GM18511 (cell line): ENCODE data around the gene ALPP.

ENCODE experiments used
- ATAC-seq: cut with Tn5 transposase; IDR thresholded peaks from one replicate; pipeline ENCODE4 v1.9.1; 2021; ENCODE audit warnings: mild to moderate bottlenecking, moderate library complexity; ENCODE audit not compliant: unreplicated experiment

ALPP gene

DNA sequence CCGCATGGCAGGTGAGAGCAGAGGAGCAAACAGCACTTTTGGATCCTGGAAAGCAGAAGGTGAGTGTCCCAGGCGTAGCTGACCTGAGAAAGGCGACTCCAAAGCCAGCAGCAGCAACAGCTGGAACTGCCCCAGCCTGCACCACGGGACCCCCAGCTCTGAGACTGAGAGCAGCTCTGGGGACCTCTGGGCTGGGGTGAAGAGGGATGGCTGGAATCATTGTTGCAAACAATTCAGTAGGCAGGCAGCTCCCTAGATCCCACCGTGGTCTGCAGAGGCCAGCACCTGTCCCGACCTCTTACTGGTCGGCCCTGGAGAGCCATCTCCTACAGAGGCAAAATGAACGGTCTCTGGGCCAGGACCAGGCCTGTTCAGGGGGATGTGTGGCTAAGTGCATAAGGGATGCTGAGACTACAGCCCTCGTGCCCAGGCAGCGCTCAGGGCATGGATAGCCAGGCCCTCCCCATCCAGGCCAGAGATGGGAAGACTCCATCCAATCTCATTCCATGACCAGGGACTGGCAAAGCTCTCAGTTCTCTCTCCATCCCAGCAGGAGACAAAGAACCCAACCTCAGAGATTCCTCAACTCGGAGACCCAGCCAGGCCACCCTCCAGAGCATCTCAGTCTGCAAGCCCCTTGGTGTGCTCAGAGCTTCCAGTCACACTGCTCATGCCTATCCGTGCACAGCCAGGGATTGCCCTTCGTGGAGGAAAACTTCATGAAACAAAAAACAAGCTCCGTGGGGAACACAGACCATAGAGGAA is 38.2 kb upstream of the ALPP start:
- no peak for ATAC-seq

DNA sequence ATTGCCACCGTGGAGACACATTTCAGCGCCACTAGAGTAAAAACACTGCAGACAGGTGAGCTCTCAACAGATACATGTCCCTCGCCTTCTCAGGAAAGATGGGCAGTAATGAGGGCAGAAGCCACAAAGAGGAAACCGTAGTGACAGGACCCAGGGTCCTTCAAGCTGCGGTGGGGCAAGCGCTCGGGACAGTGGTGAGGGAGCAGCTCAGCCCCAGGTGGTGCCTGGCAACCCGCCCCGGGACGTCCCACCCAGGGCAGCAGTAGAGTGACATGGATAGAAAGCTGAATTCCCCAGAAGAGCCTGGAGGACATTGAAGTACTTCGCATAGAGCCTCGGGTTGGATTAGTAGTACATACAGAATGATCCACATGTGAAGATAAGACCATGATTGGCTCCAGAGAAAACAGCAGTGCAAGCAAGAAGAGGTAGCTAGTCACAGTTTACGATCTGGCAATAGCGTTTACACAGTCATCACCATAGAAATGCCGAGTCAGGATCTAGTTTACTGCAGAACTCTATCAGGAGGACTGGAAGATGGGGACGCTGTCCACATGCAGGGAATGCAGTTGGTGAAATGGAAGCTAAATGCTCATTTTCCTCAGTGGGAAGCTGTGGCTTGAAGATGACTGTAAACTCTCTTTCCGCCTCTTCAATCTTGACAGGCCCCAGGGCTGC is 37.4 kb upstream of the ALPP start:
- no peak for ATAC-seq

DNA sequence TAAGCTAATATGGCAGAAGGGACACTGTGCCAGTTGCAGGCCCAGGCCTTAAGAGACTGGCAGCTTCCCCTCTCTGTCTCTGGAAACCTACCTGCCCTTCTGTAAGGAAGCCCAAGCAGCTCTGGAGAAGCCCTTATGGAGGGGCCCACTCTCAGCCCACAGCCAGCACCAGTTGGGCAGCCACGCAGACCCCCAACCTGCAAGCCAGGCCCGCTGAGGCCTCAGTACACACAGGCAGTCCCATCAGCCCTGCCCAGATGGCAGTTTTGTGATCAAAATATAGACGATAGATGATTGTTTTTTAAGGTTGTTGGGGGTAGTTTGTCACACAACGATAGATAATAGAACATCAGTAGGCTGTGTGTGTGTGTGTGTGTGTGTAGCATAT is 36.8 kb upstream of the ALPP start:
- ATAC-seq, result no peak

DNA sequence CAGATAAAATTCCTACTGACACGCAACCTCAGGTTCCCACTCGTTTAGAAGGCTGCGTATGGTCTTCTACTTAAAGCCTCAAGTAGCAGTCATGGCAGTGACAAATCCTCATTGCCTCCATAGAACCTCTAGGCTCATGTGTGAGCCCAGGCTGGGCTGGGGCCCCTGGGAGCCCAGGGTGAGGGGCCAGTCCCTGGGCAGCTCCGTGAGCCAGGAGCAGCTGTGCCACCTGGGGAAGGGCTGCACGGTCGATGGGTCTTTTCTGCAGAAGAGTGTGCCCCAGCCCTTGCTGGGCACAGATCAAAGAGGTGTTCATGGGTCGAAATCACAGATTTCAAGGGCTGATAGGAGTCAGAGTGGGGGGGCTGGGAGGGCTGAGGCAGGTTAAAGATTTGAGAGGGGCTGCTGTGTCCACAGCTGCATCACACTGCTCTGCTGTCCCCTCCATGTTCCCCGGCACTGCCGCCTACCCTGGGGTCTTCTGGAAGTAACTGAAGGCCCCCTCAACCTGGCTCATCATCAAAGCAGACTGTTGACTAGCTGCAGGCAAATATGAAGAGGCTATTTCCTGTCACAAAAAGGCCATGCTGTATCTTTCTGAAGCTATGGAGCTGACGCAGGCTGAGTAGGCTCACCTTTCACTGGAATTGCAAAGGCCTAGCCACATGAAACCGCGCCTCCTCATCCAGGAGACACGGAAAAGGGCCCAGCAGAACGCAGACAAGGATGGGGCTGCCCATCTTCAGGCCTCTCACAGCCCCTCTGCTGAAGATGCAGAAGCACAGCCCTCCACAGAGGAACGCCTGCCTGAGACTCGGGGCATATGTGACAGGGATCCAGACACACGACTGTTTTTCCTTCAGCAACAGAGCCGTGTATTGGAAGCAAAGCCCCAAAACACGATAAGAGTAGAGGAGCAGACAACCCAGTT is 35.7 kb upstream of the ALPP start:
- no peak for ATAC-seq

DNA sequence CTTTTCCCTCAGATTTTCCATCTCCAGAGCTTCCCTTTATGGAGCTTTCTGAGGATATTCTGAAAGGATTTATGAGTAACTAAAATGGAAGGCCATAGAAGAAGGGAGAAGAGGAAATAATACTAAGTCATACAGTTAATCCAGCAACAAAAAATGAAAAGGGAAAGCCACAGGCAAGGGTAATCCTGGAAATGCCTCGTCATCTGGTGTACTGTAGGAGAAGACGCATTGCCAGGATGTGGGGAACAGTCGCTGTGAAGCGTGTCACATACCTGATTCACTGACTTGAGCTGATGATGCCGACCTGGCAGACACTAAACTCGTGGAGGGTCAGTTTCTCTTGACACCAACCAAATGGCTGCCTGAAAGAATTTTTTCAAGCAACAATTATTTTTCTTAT is 34.7 kb upstream of the ALPP start:
- no peak for ATAC-seq

DNA sequence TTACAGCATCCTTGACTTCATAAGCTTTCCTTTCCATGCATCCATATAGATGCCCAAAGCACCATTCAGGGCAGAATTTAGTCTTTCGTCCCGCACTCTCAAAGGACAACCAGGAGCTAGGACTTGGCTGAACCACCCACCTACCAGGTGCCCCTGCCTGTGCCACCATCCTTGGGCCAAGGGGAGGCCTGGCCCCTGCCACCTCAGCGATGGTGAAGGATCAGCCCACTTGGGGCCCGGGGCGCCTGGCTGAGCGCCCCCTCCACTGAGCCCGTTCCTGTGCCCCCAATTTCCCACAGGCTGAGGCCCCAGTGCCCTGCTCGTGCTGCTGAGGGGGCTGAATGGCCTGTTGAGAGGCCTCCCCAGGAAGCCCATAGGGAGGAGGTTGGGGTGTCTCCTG is 33.3 kb upstream of the ALPP start:
- ATAC-seq, result no peak

DNA sequence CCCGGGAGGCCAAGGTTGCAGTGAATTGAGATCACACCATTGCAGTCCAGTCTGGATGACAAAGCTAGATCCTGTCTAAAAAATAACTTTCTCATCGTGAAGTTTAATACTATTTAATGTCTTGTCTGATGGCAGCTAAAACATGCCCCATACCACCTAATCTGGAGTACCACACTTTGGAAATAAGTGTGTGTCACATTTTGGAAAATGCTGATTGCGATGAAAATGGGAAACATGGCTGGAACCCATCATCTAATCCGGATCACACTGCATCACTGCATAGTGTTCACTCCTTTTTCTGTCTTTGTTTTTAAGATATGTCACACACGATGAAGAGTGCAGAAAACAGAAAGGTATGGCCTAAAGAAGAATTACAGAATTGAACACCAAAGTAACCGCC is 31.2 kb upstream of the ALPP start:
- no peak for ATAC-seq

DNA sequence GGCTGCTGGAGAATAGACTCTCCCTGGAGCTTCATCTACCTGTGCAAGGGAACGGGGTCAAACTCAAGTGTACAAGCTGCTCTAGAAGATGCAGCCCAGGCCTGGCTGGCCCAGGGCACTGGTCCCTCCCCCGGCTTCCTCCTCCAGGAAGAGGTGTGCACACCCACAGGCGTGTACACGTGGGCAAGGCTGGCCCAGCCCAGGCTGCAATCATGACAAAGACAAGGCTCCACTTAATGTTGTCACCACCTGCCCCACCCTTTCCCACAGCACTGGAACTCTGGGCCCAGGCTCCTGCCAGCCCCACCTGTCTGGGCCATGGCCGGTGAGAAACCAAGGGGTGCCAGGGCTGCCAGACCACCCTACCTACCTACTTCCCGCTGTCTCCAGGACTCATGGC is 29.6 kb upstream of the ALPP start:
- no peak for ATAC-seq

DNA sequence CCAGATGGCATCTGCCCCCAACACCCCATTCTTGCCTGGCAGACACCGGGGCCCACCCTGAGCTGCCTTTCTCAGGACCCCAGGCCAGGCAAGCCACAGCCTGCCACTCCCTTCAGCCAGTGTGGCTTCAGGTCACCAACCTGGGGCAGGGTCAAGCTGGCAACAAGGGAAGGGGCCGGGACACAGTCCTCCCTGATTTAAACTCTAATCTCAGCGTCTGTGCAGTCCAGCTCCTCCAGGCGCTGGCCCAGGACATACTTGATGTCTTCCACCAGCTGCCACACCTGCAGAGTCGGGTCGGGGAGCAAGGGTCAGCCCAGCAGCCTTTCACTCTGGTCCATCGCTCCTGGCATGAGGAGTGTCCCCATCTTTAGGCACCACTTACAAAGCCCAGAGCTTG is 29.0 kb upstream of the ALPP start:
- no peak for ATAC-seq

DNA sequence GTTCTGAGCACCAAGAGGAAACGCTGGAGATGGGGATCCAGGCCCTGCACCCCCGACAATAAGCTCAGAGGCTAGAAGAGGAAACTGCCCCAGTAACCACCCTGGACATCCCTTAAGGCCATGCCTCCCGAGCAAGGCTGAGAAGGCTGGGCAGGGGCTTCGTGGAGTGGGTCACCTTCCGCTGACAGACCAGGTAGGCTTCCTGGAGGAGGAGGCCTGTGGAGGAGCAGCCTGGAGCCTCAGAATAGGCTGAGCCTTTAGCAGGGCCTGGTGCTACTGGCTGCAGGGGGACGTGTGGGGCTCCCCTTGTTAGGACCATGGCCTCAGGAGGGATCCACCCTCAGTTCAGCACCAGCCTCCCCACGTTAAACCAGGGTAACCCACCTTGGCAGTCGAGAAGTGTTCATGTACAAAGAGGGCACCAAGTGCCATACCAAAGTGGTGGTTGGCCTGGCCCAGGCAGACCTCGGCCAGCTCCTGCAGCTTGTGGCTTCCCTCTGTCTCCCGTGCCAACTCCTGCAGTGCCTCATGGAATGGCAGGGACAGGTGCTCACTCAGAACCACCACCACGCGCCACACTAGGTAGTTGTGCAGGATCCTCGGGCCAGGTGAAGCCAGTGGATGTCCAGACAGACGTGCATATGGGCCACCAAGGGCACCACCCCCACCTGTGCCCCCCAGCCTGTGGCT is 28.5 kb upstream of the ALPP start:
- ATAC-seq, result no peak

DNA sequence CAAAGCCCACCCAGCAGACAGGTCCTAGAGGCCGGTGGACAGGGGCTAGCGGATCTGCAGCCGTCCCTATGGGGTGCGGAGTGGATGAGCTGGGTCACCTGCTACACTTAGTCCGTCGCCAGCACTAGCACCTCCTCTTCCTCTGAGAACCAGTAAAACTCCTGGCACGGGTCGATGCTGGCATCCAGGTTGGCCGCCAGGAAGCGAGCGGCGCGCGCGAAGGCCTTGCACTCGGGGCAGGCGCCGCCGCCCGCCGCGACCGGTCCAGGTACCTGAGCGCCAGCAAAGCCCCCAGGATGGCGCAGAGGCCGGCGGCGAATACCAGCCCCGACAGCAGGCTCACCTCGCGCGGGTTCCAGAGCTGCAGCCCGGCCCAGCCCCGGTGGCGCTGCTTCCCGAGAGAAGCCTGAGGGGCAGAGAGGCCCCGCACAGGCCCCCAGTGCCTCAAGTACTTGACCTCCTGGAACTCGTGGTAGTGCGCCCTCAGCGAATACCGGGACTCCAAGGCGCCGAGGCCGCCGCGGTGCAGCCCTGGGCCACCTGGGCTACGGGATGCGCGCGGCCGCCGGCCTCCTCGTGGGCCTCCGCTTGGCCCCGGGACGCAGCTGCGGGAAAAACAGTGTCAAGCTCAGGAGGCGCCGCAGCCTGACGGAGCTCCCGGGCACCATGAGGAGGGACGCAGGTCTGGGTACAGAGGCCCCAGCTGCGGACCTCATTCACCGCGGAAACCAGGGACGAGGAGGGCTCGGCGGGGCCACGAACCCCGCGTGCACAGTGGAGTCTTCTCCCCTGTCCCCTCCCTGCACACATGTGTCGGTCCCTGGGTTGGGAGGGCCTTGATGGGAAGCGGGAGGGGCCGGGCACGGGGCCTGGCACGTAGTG is 27.5 kb upstream of the ALPP start:
- no peak for ATAC-seq

DNA sequence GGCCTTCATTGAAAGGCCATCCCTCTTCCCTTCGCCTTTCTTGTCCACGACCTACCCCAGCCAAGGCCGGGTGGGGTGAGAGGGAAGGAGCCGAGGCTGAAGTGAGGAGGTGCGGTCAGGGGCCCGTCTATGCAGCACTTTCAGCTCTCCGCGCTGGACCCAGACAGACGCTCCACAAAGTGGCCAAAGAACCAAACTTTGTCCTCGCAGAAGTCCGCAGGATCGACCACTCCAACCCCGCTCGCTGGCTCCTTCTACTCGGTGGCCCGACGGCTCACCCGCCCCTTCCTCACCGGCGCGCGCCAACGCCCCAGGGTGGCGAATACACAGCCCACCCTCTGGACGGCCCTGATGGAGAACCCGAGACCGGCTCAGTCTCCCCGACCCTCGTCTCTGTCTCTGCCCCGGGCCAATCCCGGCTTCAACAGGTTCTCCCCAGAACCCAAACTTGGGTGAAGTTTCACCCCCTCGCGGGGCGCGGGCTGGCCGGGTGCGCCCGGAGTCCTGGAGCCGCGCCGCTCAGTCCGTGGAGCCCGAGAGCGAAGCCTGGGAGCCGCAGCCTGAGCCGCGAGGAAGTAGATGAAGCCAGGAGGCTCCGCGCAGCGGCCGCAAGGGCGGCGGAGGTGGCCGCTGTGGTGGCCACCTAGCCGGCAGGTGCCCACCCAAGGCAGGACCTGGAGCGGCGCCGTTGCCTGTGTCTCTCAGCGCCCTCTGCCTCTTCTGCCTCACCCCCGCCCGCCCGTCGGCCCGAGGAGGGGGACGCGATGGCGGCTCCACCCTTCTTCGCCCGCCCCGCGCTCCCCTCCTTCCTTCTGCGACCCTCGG is 26.7 kb upstream of the ALPP start:
- ATAC-seq, result no peak

DNA sequence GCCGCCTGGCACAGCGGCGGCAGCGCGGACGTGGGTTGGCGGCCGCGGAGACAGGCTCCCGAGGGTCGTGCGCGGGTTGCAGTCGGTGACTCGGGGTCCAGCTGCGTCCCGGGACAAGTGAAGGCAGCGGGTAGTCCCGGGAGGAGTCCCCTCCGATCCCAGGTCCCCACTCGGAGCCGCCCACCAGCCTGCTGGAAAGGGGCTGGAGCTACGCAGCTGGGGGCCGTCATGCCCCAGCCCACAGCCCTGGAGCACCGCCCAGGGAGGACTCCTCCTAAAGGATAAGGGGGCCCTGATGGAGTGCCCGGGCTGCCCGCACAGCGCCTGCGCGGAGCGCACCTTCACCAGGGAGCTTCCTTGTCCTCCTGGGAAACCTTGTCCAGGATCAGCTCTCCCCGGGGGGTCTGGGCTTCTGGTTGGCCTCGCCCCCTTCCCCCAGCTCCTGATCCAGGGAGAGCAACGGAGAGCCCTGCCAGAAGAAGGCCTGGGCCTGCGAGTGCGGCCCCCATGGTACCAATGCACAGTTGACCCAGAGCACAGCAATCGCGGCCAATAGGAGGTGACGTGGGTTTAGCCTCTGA is 25.9 kb upstream of the ALPP start:
- ATAC-seq, result no peak

DNA sequence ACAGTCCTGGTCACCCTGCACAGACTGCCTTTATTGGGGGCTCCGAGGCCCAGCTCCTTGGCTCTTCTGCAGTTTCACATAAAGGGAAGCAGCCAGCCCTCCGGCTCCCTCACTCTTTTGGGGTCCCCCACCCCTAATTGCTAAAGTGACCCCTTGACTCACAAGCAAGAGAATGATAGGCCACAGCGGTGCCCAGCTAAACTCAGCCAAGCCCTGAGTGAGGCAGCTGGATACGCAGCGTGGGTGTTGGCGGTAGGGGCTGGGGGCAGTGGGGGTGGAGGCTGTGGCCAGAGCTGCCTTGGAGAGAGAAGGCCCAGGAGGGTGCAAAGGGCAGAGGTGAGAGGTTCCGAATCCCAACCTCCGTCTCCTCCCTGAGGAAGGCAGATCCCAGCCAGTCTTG is 25.5 kb upstream of the ALPP start:
- no peak for ATAC-seq

DNA sequence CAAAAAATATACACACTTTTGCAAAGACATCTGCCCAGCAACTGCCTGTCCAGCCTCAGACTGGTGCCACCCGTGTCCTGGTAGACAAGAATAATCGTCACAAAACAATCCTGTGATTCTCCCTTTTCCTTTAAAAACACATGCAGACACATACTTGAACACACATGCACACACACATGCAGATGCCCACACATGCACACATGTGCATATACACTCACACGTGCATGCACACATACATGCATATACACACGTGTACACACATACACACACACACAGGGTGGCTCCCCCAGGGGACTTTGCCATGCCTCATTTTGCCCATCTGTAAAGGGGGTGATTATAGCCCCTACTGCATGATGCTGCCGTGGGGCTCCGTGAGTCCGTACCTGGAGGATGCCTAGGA is 24.9 kb upstream of the ALPP start:
- no peak for ATAC-seq

DNA sequence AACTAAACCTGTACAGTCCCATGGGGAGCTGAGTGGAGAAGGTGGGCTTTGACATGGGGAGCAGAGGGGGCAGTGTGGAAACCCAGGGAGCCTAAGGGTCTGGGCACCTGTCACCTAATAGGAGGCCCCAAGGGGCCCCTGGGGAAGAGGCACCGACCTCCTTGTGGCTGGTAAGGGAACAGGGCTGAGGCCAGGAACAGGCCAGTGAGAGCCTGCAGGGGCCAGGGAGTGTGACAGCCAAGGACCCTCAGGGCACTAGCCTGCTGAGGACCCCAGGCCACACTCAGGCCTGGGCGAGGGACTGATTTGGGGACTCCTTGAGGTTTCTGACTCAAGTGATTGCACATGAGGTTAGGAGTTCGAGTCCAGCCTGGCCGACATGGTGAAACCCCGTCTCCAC is 24.5 kb upstream of the ALPP start:
- no peak for ATAC-seq

DNA sequence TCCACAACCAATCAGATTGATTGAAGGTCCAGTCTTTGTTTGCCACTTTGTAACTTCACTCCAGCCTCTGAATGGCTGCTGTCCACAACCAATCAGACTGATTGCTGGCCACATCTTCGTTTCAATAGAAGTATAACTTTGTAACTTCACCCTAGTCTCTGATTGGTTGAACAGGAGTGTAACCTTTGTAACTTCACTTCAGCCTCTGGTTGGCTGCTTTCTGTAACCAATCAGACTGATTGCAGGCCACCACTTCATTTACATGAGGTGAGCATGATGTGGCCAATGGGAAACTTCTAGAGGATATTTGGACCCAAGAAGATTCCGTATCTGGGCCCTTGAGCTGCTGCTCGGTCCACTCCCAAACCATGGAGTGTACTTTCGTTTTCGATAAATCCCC is 16.9 kb upstream of the ALPP start:
- ATAC-seq, result no peak

DNA sequence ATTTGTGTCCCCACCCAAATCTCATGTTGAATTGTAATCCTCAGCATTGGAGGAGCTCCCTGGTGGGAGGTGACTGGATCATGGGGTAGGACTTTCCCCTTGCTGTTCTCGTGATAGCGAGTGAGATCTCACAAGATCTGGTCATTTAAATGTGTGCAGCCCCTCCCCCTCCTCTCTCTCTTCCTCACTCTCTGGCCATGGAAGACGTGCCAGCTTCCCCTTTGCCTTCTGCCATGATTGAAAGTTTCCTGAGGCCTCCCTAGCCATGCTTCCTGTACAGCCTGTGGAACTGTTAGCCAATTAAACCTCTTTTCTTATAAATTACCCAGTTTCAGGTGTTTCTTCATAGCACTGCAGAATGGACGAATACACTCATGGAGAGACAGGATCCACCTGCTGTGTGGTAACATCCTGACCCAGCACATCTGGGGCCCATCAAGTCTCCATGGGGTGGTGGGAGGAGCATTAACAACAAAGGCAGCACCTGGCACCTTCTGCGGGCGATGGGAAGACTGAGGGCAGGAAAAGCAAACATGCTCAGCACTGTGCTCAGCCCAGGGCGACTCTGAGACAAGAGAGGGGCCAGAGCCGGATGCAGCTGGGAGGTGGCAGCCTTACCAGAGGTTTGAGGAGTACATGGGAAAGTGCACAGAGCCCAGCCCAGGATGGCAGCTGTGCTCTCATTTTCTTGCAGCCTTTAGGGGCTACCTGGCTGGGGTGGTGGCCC is 16.2 kb upstream of the ALPP start:
- ATAC-seq, result no peak
